LNCaP clone FGC (cell line): ENCODE measurements around the gene CST8.

Source experiments
- DNase-seq: peaks from one replicate; pipeline ENCODE4 v3.0.0-alpha.2; 2011; ENCODE audit warnings: low read depth
- H3K4me3 ChIP-seq: 2 replicates; pipeline ENCODE4 v1.5.1; 2011; ENCODE audit warnings: mild to moderate bottlenecking, low read depth, low read length, control low read depth
- TF ChIP-seq, protein P1 (sequence below): IDR thresholded peaks from 2 replicates; pipeline ENCODE4 v1.5.1; 2012; ENCODE audit warnings: mild to moderate bottlenecking; ENCODE audit not compliant: control insufficient read depth, insufficient read depth; ENCODE audit errors: extremely low read depth

The CST8 gene

DNA sequence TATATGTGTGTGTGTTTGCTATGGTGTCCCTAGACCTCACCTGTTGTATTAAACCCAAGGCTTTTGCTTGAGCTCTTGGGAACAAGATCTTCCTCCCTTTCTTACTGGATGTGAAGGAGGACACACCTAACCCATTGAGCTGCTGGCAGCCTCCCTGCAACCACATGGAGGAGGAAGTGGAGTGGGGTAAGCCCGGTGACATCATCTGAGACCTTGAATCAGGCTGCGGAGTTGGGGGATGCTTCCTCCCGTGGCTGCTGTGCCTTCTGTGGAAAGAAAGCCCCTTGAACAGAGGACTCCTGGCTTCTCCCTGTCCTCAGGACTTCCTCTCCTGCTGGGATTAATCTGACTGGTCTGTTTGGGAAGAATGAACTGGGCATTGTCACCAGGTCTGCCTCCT is 41.5 kb upstream of the CST8 start:
- no peak for DNase-seq

DNA sequence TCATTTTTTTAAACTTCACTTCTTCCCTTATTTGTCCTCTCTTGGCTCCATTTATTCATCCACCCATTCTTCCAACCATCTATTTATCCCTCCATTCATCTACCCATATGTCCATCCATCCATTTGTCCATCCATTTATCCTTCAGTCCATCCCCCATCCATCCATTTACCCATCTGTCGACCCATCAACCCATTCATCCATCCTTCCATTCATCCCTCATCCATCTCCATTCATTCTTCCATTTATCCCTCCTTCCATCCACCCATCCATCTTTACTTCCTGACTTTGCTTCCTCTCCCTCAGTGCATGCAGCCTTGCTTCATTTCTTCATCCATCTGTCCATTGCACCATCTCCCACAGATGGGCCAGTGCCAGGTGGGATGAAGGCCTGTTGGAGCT is 40.0 kb upstream of the CST8 start:
- TF ChIP-seq, protein P1, sequence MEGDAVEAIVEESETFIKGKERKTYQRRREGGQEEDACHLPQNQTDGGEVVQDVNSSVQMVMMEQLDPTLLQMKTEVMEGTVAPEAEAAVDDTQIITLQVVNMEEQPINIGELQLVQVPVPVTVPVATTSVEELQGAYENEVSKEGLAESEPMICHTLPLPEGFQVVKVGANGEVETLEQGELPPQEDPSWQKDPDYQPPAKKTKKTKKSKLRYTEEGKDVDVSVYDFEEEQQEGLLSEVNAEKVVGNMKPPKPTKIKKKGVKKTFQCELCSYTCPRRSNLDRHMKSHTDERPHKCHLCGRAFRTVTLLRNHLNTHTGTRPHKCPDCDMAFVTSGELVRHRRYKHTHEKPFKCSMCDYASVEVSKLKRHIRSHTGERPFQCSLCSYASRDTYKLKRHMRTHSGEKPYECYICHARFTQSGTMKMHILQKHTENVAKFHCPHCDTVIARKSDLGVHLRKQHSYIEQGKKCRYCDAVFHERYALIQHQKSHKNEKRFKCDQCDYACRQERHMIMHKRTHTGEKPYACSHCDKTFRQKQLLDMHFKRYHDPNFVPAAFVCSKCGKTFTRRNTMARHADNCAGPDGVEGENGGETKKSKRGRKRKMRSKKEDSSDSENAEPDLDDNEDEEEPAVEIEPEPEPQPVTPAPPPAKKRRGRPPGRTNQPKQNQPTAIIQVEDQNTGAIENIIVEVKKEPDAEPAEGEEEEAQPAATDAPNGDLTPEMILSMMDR: no peak
- H3K4me3 ChIP-seq: no peak overlapping the region
- no peak for DNase-seq

More for the DNA sequence above, 41.5 kb upstream of the CST8 start:
- TF ChIP-seq, protein P1: no peak
- H3K4me3 ChIP-seq: no peak overlapping the region

DNA sequence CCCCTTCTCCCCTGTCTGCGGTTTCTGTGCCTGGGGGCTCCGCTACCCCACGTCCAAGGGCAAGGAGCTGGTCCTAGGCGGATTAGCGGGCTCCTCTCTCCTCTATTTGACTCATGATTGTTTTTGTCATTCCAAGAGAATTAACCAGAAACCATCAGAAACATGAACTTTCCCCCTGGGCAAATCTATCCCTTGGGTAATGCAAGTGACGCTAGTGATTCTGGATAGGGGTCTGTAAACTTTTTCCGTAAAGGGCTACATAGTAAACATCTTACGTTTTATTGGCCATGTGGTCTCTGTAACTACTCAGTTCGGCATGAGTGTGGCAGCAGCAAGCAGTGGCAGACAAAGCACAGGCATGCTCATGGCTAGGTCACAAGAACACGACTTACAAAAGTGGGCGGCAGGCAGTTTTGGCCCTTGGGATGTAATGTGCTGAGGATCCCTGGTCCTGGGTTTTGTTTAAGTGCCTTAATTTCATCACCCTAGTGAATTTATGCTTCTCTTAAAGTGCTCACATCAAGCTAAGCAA is 38.9 kb upstream of the CST8 start:
- no peak overlapping the region for H3K4me3 ChIP-seq
- TF ChIP-seq, protein P1: no peak
- no peak for DNase-seq

DNA sequence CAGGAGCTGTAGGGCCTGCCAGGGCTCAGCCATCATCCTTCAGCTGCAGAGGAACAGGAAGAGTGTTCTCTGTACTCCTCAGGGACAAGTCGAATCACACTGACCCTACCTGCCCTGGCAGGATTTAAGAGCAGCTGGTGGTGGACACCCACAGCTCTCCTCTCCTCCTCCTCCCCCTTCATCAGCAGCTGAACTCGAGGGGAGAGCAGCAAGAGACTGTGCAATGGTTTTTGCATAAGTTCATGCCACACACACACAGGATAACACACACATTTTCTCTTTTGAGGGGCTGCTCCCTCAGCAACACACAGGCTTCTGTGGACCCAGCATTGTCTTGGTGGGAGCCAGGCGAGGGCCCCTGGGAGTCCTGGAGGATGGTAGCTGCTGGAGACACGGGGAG is 38.1 kb upstream of the CST8 start, which contains the start of gene CST11:
Gene CST11, minus strand, starts transcription at position 101 of the 400 bp plus-strand sequence. Its CDS starts 65 bp downstream, at position 36.
- no peak within 1 kb of the TSS for H3K4me3 ChIP-seq
- DNase-seq: no peak
- TF ChIP-seq, protein P1: no peak

DNA sequence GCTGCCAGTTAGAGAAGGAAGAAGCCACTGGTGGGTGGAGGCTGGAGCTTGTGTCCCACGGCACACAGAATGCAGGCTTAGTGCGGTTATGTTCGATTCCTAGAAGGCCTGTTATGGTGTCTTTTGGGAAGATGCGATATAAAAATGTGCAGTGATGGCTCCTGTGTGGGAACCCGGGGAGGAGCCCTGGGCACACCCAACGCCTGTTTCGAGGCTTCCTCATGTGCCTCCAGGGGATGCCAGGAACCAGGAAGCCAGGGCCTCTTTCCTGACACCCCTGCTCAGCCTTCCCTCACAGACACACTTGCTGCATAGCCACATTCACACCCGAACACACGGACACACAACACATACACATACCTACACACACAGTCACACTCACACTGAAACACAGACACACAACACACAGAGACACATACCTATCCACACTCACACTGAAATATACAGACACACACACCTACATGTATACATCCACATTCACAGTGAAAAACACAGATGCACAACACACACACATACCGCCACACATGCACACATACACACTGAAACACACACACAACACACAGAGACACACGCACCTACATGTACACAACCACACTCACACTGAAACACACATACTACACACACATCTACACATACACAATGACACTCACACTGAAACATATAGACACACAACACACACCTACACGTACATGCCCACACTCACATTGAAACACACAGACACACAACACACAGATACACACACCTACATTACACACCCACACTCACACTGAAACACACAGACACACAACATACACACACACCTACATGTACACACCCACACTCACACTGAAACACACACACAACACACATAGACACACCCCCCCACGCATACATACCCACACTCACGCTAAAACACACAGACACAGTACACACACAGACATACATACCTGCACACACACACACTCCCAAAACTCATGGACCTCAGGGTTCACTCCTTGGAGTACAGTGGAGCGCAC is 37.1 kb upstream of the CST8 start:
- DNase-seq: no peak
- no peak overlapping the region for H3K4me3 ChIP-seq
- TF ChIP-seq, protein P1: no peak

DNA sequence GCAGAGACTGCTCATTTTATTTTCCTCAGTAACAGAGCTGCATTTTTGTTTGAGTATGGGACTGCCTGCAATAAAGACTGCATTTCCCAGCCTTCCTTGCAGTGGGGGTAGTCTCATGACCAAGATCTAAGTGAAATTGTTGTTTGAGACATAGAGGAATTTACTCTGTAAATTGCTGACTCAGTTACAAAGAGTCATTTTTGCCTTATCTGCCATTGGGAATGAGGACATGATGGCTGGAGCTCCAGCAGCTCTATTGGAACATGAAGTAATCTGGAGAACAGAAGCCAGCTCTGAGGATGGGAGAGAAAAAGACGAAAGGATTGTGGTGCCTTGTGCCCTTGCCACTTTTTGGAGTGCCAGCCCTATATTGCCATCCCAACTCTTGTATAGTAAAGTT is 36.1 kb upstream of the CST8 start:
- no peak for DNase-seq
- no peak overlapping the region for H3K4me3 ChIP-seq
- TF ChIP-seq, protein P1: no peak
